ENCODE data around the gene CTBP2. TPM values are rescaled to one million over a fixed set of nuclear protein-coding genes. Genes with fewer than 3 reads are reported as not detected.
A peak's percentile ranks its signal among the peaks of the same experiment; 100 is the strongest.

Gene CTBP2
- total RNA-seq, 3 donors from 2014 or later: 53.1 to 91.2 (median 65.9) TPM

GRCh38 chr10:125141150-125141859 lies 19.1 kb downstream of the CTBP2 start:
- DNase-seq (ENCODE audit: low spot score in 2 of 2): no peak
- no peaks in the 10 kb centered on the region for H3K36me3 ChIP-seq
- no peaks in the 10 kb centered on the region for H3K9me3 ChIP-seq
- H3K4me1 ChIP-seq: peaks cover 3 to 8% of the 10 kb centered on the region in 2 donors
- no peaks in the 10 kb centered on the region for H3K27me3 ChIP-seq
- no peak overlapping the region for H3K4me3 ChIP-seq
- no peak for TF ChIP-seq POLR2A (IDR thresholded peaks at IDR 0.05)
- TF ChIP-seq, protein P1, sequence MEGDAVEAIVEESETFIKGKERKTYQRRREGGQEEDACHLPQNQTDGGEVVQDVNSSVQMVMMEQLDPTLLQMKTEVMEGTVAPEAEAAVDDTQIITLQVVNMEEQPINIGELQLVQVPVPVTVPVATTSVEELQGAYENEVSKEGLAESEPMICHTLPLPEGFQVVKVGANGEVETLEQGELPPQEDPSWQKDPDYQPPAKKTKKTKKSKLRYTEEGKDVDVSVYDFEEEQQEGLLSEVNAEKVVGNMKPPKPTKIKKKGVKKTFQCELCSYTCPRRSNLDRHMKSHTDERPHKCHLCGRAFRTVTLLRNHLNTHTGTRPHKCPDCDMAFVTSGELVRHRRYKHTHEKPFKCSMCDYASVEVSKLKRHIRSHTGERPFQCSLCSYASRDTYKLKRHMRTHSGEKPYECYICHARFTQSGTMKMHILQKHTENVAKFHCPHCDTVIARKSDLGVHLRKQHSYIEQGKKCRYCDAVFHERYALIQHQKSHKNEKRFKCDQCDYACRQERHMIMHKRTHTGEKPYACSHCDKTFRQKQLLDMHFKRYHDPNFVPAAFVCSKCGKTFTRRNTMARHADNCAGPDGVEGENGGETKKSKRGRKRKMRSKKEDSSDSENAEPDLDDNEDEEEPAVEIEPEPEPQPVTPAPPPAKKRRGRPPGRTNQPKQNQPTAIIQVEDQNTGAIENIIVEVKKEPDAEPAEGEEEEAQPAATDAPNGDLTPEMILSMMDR (IDR thresholded peaks at IDR 0.05): no peak
- no peak for TF ChIP-seq POLR2AphosphoS5 (IDR thresholded peaks at IDR 0.05)
- intact Hi-C loops (cut with DNase I; ENCODE audit: low total_unique reads): no loop called here
- no peak overlapping the region for H3K27ac ChIP-seq

GRCh38 chr10:125140151-125140550 lies 20.2 kb downstream of the CTBP2 start:
- no peak overlapping the region for H3K4me3 ChIP-seq
- H3K36me3 ChIP-seq: no peaks in the 10 kb centered on the region
- intact Hi-C loops (cut with DNase I; ENCODE audit: low total_unique reads): no loop called here
- TF ChIP-seq, protein P1 (IDR thresholded peaks at IDR 0.05): no peak
- TF ChIP-seq POLR2A (IDR thresholded peaks at IDR 0.05) (no peak), POLR2AphosphoS5 (IDR thresholded peaks at IDR 0.05) (no peak)
- no peak for DNase-seq (ENCODE audit: low spot score in 2 of 2)
- no peaks in the 10 kb centered on the region for H3K27me3 ChIP-seq
- H3K27ac ChIP-seq: no peak overlapping the region
- no peaks in the 10 kb centered on the region for H3K9me3 ChIP-seq
- H3K4me1 ChIP-seq: peaks cover 3 to 8% of the 10 kb centered on the region in 2 donors

DNA sequence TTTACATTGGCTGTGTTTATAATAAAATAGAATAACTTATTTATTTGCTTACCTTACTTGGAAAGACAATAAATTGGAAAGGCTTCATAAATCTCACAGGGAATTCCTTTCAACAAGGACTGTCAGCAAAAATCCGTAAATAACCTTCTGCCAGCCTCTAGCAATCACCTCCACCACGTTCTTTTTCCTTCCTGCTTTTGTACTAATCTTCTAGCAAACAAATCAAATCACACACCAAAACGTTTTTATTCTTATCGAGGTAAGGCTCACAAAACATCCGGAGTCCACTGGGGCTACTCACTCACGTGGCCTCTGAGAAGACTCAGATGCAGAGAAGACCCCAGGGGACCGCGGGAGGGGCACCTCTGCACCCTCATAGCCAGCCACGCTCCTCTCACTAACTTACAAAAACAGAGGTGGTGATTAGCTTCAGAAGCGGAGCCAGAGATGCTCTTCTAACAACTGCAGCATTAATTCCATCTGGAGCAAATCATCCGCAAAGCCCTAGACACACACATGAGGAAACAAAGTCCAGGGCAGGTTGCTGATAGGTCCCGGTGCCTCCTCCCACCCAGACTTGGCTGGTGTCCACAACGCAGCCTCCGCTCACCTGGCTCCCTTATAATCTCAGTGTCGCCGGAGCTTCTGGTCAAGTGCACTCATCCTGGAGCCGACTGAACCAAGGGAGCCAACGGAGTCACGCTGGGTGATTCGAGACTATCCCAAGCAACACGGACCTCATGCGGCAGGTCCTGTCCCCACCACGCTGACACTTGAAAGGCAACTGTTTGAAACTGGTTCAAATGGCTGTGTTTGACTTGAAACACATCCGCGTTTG lies 22.5 kb downstream of the CTBP2 start:
- H3K4me1 ChIP-seq: no peaks in the 10 kb centered on the region
- H3K4me3 ChIP-seq: no peak overlapping the region
- intact Hi-C loops (cut with DNase I; ENCODE audit: low total_unique reads): no loop called here
- TF ChIP-seq POLR2A (IDR thresholded peaks at IDR 0.05) (no peak), POLR2AphosphoS5 (IDR thresholded peaks at IDR 0.05) (no peak)
- TF ChIP-seq, protein P1 (IDR thresholded peaks at IDR 0.05): no peak
- no peak overlapping the region for H3K27ac ChIP-seq
- no peak for DNase-seq (ENCODE audit: low spot score in 2 of 2)
- no peaks in the 10 kb centered on the region for H3K36me3 ChIP-seq
- no peaks in the 10 kb centered on the region for H3K27me3 ChIP-seq
- no peaks in the 10 kb centered on the region for H3K9me3 ChIP-seq

- H3K9me3 ChIP-seq: no peaks in the 10 kb centered on the region
- intact Hi-C loops (cut with DNase I; ENCODE audit: low total_unique reads): no loop called here
- H3K27me3 ChIP-seq: no peaks in the 10 kb centered on the region
- no peak overlapping the region for H3K27ac ChIP-seq
- TF ChIP-seq, protein P1 (IDR thresholded peaks at IDR 0.05): no peak
- TF ChIP-seq POLR2A (IDR thresholded peaks at IDR 0.05): no peak
- TF ChIP-seq POLR2AphosphoS5 (IDR thresholded peaks at IDR 0.05): no peak
- no peak overlapping the region for H3K4me3 ChIP-seq
- peak in 1 of 2 donors; percentile 20 for DNase-seq (ENCODE audit: low spot score in 2 of 2)
- H3K36me3 ChIP-seq: no peaks in the 10 kb centered on the region
- no peaks in the 10 kb centered on the region for H3K4me1 ChIP-seq
Observed at GRCh38 chr10:125136087-125136486, 24.3 kb downstream of the CTBP2 start.

DNA sequence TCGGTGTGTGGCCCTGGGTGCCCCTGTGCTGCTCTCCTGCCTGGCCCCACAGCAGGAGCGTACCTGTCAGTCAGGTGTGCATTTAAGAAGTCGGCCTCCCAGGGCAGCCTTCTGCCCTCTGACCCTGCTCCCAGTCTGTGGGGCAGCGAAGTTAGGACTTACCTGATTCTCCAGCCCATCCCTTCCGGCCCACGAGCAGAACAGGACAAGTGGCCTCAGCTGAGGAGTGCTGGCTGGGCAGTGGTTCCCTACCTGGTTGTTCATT lies 24.7 kb downstream of the CTBP2 start:
- no peaks in the 10 kb centered on the region for H3K9me3 ChIP-seq
- no peaks in the 10 kb centered on the region for H3K36me3 ChIP-seq
- no peaks in the 10 kb centered on the region for H3K27me3 ChIP-seq
- no peaks in the 10 kb centered on the region for H3K4me1 ChIP-seq
- H3K4me3 ChIP-seq: no peak overlapping the region
- no peak overlapping the region for H3K27ac ChIP-seq
- TF ChIP-seq POLR2A (IDR thresholded peaks at IDR 0.05): no peak
- TF ChIP-seq POLR2AphosphoS5 (IDR thresholded peaks at IDR 0.05): no peak
- TF ChIP-seq, protein P1 (IDR thresholded peaks at IDR 0.05): no peak
- intact Hi-C loops (cut with DNase I; ENCODE audit: low total_unique reads): no loop called here
- DNase-seq (ENCODE audit: low spot score in 2 of 2): peak in 1 of 2 donors; percentile 45

Data from breast epithelium (tissue), 4 donors.